Esophagus squamous epithelium (tissue), 4 donors: ENCODE data around the gene SIM1.

ENCODE experiments used
- POLR2A ChIP-seq, 4 donors: fragments of 450-650 bp; IDR thresholded peaks; one replicate each; pipeline ENCODE4 v1.6.1; 2017; ENCODE audit warnings: antibody characterized with exemption in 4 of 4, mild to moderate bottlenecking in 4 of 4, moderate library complexity in 3 of 4
- TF ChIP-seq, protein P1 (sequence below), 6 experiments: fragments of 450-650 bp in 4 of 6; fragments of 200-600 bp in 2 of 6; sonication (generic) in 2 of 6; IDR thresholded peaks; one replicate each; pipeline ENCODE4 v1.5.1; 2016 to 2019; ENCODE audit warnings: antibody characterized with exemption in 6 of 6, mild to moderate bottlenecking in 4 of 6, moderate library complexity in 4 of 6

DNA sequence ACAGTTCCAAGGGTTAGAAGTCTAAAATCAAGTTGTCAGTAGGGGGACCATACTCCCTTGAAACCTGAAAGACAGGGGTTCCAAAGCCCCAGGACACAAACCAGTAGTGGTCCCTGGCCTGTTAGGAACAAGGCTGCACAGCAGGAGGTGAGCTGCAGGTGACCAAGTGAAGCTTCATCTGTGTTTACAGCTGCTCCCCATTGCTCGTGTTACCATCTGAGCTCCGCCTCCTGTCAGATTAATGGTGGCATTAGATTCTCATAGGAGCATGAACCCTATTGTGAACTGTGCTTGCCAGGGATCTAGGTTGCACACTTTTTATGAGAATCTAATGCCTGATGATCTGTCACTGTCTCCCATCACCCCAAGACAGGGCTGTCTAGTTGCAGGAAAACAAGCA lies 25.3 kb upstream of the SIM1 start:
- TF ChIP-seq, protein P1, sequence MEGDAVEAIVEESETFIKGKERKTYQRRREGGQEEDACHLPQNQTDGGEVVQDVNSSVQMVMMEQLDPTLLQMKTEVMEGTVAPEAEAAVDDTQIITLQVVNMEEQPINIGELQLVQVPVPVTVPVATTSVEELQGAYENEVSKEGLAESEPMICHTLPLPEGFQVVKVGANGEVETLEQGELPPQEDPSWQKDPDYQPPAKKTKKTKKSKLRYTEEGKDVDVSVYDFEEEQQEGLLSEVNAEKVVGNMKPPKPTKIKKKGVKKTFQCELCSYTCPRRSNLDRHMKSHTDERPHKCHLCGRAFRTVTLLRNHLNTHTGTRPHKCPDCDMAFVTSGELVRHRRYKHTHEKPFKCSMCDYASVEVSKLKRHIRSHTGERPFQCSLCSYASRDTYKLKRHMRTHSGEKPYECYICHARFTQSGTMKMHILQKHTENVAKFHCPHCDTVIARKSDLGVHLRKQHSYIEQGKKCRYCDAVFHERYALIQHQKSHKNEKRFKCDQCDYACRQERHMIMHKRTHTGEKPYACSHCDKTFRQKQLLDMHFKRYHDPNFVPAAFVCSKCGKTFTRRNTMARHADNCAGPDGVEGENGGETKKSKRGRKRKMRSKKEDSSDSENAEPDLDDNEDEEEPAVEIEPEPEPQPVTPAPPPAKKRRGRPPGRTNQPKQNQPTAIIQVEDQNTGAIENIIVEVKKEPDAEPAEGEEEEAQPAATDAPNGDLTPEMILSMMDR (IDR thresholded peaks at IDR 0.05), result no peak
- TF ChIP-seq POLR2A (IDR thresholded peaks at IDR 0.05), result no peak
